Transverse colon (tissue), 3 donors: ENCODE data around the gene EDEM1.

Source experiments
- POLR2A ChIP-seq: fragments of 450-650 bp; IDR thresholded peaks from one replicate; pipeline ENCODE4 v1.6.1; 2016; ENCODE audit warnings: antibody characterized with exemption, mild to moderate bottlenecking, moderate library complexity
- POLR2AphosphoS5 ChIP-seq, 3 donors: sonication (generic); formaldehyde crosslinking; IDR thresholded peaks; one replicate each; pipeline ENCODE4 v1.6.1; 2016; ENCODE audit warnings: antibody characterized with exemption in 3 of 3

DNA sequence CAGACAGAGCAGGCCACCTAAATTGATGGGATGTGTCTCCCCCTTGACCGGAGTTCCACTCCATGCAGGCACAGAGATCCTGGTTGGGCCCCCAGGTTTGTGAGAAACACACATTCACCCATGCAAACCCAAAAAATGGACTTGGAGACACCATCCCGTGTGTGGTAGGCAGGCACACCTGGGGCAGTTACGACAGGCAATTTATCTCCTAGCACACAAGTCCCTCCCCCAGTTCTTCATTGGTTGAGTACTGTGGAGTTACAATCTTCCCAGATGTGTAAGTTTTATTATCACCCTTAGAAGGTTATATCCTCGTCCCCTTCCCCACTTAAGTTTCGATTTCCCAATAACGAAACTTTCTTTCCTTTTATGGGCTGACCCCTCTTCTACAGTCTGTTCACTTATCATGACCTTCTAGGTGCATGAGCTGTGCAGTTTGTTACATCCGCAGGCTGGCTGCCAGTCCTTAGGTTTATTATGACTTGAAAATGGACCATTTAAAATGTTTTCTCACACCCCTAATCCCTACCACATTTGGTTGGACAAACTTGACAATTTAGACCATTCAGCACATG, 38.1 kb upstream of the EDEM1 start:
- no peak for TF ChIP-seq POLR2A
- TF ChIP-seq POLR2AphosphoS5 (IDR thresholded peaks at IDR 0.05): no peak
